OCI-LY3 (cell line): ENCODE results near the gene SAMD4A.

Experiments
- H2AFZ ChIP-seq: fragments of 200-600, 300-600 bp; shearing (Covaris generic); 2 replicates; pipeline ENCODE4 v1.6.0; 2014; ENCODE audit warnings: antibody characterized with exemption, low read depth, low read length
- H3K27ac ChIP-seq: fragments of 200-600, 300-600 bp; sonication (generic); 2 replicates; pipeline ENCODE4 v1.5.1; 2014; ENCODE audit warnings: mild to moderate bottlenecking, low read length, moderate library complexity, mixed read lengths
- H3K27me3 ChIP-seq: fragments of 200-600, 300-600 bp; sonication (generic); 2 replicates; pipeline ENCODE4 v1.6.1; 2014; ENCODE audit warnings: low read depth, low read length, mixed read lengths
- H3K36me3 ChIP-seq: fragments of 200-600, 300-600 bp; sonication (generic); replicated peaks from 2 replicates; pipeline ENCODE3; 2014; ENCODE audit warnings: low read depth, low read length, mixed read lengths
- H3K4me1 ChIP-seq: fragments of 300-600, 200-600 bp; sonication (generic); 2 replicates; pipeline ENCODE4 v1.6.1; 2014; ENCODE audit warnings: low read length, mixed read lengths
- H3K4me2 ChIP-seq: fragments of 200-600, 300-600 bp; sonication (generic); 2 replicates; pipeline ENCODE4 v1.6.1; 2014; ENCODE audit warnings: low read length, mixed read lengths
- H3K4me3 ChIP-seq: fragments of 300-600, 200-600 bp; sonication (generic); 2 replicates; pipeline ENCODE4 v1.5.1; 2014; ENCODE audit warnings: antibody characterized with exemption, mild to moderate bottlenecking, low read length, moderate library complexity
- H3K79me2 ChIP-seq: fragments of 300-600, 200-600 bp; shearing (Covaris generic); 2 replicates; pipeline ENCODE4 v1.6.1; 2014; ENCODE audit warnings: mild to moderate bottlenecking, low read length, mixed read lengths
- H3K9ac ChIP-seq: fragments of 300-600, 200-600 bp; shearing (Covaris generic); 2 replicates; pipeline ENCODE4 v1.6.0; 2014; ENCODE audit warnings: mild to moderate bottlenecking, low read length, moderate library complexity
- H3K9me3 ChIP-seq: fragments of 200-600, 300-600 bp; shearing (Covaris generic); 2 replicates; pipeline ENCODE4 v1.6.1; 2014; ENCODE audit warnings: low read length, mixed read lengths; ENCODE audit not compliant: insufficient read depth
- H4K20me1 ChIP-seq: fragments of 200-600, 300-600 bp; sonication (generic); 2 replicates; pipeline ENCODE4 v1.6.1; 2016; ENCODE audit warnings: low read length, mixed read lengths; ENCODE audit not compliant: insufficient read depth
- CTCF ChIP-seq: fragments of 200-600, 300-600 bp; sonication (generic); IDR thresholded peaks from 2 replicates; pipeline ENCODE4 v1.5.1; 2014; ENCODE audit warnings: antibody characterized with exemption, low read length, low read depth
- EZH2phosphoT487 ChIP-seq: fragments of 200-600 bp; shearing (Covaris generic); IDR thresholded peaks from 2 replicates; pipeline ENCODE4 v1.6.1; 2018; ENCODE audit warnings: antibody characterized with exemption, mixed run types, low read depth

Gene SAMD4A

DNA sequence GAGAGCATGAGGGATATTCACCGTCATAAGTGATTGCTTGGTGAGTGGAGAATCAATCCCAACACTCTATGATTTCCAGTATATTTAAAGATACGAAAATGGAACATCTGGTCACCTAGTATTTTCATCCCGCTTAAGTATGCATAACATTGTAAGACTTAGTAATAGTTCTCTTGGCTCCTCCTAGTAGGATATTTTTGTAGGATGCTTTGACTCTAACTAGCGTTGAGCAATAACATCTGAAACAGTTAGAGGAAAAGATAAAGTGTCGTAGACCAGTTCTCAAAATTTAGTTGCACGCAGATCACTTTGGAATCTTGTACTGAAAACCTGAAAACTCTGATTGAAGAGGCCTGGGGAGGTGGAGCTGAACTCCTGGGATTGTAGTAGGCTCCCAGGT is 7.6 kb downstream of the SAMD4A start:
- no peaks in the 10 kb centered on the region for H4K20me1 ChIP-seq
- no peak overlapping the region for H3K9ac ChIP-seq
- no peak overlapping the region for H3K4me3 ChIP-seq
- no peak overlapping the region for H3K4me2 ChIP-seq
- H3K36me3 ChIP-seq, result no peaks in the 10 kb centered on the region
- H3K27me3 ChIP-seq, result peaks cover 12% of the 10 kb centered on the region; the same call in 1 of the 2 replicates
- no peak overlapping the region for H2AFZ ChIP-seq
- no peaks in the 10 kb centered on the region for H3K4me1 ChIP-seq
- TF ChIP-seq EZH2phosphoT487, result no peak
- no peak for TF ChIP-seq CTCF
- H3K9me3 ChIP-seq, result peaks cover 18% of the 10 kb centered on the region; the same call in 1 of the 2 replicates
- no peaks in the 10 kb centered on the region for H3K79me2 ChIP-seq
- H3K27ac ChIP-seq, result no peak overlapping the region

DNA sequence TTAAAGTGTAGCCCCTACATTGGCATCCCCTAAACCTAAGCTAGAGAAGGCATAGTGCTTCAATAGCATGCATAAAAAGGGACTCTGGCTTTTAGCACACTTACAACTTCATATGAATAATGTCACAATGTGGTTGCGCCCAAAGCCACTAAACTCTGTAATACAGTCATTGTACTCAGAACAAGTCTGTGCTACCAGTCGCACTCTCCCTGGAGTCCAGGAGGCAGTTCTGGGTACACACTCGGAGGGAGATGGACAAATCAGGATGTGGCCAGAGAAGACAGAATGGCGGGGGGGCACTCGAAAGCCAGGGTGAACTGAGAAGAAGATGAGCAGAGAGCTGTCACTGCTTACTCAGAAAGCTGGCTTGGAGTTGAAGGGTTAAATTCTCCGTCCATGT is 10.6 kb downstream of the SAMD4A start:
- no peaks in the 10 kb centered on the region for H3K4me1 ChIP-seq
- H4K20me1 ChIP-seq, result no peaks in the 10 kb centered on the region
- H3K79me2 ChIP-seq, result no peaks in the 10 kb centered on the region
- peaks cover 14% of the 10 kb centered on the region; the same call in 1 of the 2 replicates for H3K27me3 ChIP-seq
- TF ChIP-seq EZH2phosphoT487, result no peak
- TF ChIP-seq CTCF, result no peak
- H3K9ac ChIP-seq, result no peak overlapping the region
- no peak overlapping the region for H3K4me3 ChIP-seq
- no peak overlapping the region for H2AFZ ChIP-seq
- no peak overlapping the region for H3K4me2 ChIP-seq
- H3K27ac ChIP-seq, result no peak overlapping the region
- H3K9me3 ChIP-seq, result peaks cover 9% of the 10 kb centered on the region; the same call in 1 of the 2 replicates
- no peaks in the 10 kb centered on the region for H3K36me3 ChIP-seq

GRCh38 chr14:54577977-54578376 is 11.0 kb downstream of the SAMD4A start:
- Histone ChIP-seq H3K27me3 (peaks cover 15% of the 10 kb centered on the region; the same call in 1 of the 2 replicates), H3K9me3 (peaks cover 4% of the 10 kb centered on the region; the same call in 1 of the 2 replicates), H4K20me1 (no peaks in the 10 kb centered on the region), H3K4me3 (no peak overlapping the region), H3K9ac (no peak overlapping the region), H3K4me2 (no peak overlapping the region), H3K36me3 (no peaks in the 10 kb centered on the region), H2AFZ (no peak overlapping the region), H3K4me1 (no peaks in the 10 kb centered on the region), H3K27ac (no peak overlapping the region), H3K79me2 (no peaks in the 10 kb centered on the region)
- TF ChIP-seq CTCF, result no peak
- no peak for TF ChIP-seq EZH2phosphoT487

DNA sequence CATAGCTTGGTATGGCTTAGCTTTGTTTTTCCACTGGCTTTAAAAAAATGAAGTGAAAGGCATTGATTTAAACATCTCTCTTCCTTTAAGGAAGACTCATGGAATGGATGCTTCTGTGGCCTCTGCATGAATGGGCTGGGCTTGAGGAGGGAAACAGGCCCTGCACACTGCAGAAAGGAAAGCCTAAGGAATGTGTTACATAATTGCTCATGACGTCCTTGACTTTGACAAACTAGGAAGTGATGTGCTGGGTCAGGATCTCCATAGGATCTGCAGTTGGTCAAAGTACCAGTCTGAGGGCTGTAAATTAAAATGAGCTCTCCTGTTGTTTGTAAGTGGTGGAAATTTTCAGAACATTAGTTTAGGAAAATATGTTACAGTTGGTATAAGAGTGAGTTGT is 12.7 kb downstream of the SAMD4A start:
- no peak overlapping the region for H3K4me3 ChIP-seq
- H3K27me3 ChIP-seq, result peaks cover 19% of the 10 kb centered on the region; the same call in 1 of the 2 replicates
- H3K4me2 ChIP-seq, result no peak overlapping the region
- TF ChIP-seq CTCF, result no peak
- no peak for TF ChIP-seq EZH2phosphoT487
- no peaks in the 10 kb centered on the region for H4K20me1 ChIP-seq
- no peaks in the 10 kb centered on the region for H3K9me3 ChIP-seq
- no peaks in the 10 kb centered on the region for H3K4me1 ChIP-seq
- no peak overlapping the region for H3K27ac ChIP-seq
- no peaks in the 10 kb centered on the region for H3K79me2 ChIP-seq
- no peaks in the 10 kb centered on the region for H3K36me3 ChIP-seq
- H3K9ac ChIP-seq, result no peak overlapping the region
- H2AFZ ChIP-seq, result no peak overlapping the region
